NK-92 treated with Interleukin-12 subunit alpha and Interleukin-12 subunit beta, amount 100 ng/mL, for 24 hours (cell line): ENCODE results near the gene ATP11B.
"Not testable (repeated sequence)": the region's sequence is repeated elsewhere in the genome, so short reads cannot be mapped to it uniquely, and the experiment has no call there.

Experiments
- DNase-seq: peaks from one replicate; lab custom pipeline; 2025; lab: John Stamatoyannopoulos, UW

Gene ATP11B

DNA sequence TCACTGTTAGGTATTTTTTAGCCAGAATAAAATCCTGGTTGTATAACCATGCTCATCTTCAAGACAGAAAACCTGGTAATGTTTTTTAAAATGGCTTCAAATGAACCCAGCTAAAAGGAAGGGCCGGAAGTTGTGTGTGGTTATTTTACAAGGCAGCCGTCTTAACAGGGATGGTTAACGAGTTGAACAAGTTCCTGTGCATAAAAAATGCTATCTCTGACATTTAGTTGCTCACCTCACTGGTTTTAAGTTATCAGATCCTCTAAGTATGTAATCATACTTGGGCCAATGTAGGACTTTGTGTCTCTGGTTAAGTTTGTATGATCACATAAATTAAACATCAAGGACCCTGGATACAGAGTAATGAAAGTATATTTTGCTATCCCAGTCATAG is 2.1 kb downstream of the ATP11B start:
- DNase-seq, result peak; percentile 10

DNA sequence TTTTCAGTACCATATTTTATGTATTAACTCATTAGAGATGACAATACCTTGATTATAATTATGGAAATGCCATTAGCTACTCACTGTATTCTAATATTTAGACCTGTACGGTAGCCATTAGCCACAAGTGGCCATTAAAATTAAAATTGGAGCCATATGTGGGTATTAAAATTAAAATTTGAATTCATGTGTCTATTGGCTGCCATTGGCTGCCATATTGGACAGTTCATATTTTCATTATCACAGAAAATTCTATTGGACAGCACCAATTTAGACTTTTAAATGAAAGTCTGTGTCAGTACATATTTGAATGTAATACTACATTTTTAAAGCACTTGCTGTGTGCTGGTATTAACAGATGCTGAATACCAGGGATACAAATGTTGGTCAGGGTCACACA is 3.0 kb downstream of the ATP11B start:
- DNase-seq, result no peak

DNA sequence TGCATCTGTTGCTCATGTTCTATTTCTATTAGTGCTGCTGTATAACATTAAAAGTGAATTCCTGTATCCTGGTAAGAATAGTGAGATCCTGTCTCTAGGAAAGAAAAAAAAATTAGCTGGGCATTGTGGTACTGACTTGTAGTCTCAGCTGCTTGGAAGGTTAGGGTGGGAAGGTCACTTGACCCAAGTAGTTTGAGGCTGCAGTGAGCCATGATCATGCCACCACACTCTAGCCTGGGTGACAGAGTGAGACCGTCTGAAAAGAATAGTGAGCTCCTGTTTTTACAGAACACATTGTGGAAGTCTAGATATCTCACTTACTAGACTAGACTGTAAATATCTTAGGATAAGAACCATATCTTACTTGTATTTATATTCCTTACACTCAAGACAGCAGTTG is 4.6 kb downstream of the ATP11B start:
- DNase-seq, result no peak

DNA sequence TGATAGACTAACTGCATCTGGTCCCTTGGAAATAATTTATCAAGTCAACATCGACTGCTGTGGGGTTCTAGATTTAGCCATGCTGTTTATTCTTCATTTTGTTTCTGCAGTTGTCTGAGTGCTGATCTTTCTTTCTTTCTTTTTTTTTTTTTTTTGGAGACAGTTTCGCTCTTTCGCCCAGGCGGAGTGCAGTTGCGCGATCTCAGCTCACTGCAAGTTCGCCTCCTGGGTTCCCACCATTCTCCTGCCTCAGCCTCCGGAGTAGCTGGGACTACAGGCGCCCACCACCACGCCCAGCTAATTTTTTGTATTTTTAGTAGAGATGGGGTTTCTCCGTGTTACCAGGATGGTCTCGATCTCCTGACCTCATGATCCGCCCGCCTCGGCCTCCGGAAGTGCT is 5.8 kb downstream of the ATP11B start:
- not testable (repeated sequence) for DNase-seq

DNA sequence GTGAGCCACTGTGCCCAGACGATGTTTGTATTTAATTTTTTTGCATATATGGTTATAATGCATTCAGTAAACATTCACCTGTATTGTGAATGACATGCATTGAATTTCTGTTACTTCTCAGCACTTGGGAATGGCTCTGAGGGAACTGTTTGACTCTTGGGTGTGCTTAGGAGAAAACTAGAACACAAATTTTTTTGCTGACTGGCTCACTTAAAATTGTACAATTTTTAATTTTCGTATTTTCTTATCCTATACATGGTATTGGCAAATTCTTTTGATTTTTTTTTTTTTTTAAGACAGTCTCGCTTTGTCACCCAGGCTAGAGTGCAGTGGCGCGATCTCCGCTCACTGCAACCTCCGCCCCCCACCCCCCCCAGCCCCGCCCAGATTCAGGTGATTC is 7.2 kb downstream of the ATP11B start:
- no peak for DNase-seq

DNA sequence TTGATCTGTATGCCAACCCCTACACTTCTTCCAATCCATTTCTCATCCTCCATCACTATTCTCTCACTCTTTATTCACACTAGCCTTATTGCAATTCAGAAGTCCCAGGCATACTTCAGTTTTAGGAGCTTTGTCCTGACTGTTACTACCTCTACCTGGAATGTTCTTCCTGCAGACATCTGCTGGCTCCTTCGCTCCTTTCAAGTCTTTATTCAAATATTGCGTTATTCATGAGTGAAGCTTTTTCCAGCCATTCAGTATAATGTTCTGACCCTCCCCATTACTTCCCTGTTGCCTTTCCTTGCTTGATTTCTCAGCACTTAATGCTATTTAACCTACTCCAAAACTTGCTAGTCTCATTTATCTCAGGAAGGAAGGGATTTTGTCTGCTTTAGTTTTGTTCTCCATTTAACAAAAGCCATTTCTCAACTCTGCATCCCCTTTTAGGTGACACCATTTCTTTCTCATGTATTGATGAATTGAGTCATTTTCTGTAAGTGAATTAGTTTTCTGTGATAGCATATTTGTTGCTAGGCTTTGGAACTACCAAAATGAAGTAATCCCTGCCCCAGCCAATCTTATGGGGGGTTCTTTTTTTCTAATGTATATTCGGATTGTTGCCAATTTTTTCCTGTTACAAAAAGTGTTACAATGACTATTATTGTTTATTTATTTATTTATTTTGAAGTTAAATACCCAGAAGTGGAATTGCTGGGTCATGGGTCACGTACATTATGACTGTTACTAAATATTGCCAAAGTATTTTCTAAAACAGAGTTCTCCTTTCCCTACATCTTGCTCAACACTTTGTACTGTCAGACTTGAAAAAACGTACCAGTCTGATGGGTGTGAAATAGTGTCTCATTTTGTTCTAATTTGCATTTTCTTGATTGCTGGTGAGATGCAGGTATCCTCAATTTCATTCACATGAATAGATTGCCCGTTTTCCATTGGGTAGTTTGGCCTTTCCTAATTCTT is 9.4 kb downstream of the ATP11B start:
- DNase-seq, result no peak

DNA sequence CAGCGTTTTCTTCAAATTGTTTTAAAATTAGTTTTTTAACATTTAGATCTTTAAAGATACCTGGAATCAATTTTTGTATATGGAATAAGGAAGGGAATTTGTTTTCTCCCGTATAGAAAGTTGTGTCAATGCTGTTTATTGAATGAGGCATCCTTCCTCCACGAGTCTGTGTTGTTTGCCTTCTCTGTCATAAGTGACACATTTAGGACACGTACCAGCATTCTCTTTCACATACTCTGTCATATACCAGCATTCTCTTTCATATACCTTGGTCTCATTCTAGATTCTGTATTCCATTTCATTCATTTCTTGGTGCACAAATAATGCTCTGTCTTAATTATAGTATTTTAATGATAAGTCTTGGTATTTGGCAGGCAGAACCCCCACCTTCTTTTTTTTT is 10.3 kb downstream of the ATP11B start:
- no peak for DNase-seq

DNA sequence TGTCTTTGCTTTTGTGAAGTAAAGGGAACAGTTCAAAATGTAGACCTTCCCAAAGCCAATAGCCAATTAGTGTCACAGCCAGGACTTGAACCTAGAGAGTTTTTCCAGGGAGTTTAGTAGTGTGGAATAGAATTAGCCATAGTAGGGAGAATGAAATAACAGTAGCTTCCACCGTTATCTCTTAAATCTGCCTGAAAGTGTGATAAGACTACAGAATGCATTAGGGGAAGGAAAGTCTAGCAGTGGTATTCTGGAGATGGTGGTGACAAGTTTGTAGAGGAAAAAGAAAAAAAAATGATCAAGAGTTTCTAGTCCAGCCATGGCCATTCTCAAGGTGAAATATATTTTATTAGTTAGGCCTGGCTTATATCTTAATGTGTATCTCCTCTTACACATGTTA is 13.8 kb downstream of the ATP11B start:
- DNase-seq, result no peak

DNA sequence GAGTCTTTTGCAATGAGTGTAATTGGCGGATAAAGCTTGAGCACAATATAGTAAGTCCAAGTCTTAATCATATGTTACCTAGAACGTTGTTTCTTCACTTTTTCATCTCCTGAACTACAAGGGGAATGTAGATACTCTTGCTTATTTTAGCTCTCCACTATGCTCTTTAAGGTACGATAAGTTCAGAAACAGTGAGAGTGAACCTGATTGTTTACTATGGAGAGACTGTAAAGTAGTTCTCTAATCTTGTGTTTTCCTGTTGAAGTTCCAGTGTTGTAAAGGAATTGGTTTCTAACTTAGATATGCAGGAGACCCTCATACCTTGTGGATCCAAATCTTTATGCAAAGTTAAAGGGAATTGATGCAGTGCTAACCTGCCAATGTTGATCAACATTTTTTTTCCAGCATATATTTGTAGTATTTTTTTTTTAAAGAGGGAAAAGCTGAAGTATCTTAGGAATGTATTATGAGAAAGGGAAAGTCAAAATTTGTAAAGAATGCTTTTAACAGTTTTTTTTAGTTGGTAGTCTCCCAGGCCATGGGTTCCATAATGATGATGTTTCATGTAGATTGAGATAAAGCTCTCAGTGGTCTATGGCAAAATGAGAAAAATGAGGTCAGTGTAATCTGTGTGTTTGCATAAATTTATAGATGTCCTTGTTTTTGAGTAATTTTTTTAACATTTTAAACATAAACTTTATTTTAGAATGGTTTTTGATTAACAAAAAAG is 14.9 kb downstream of the ATP11B start:
- no peak for DNase-seq

DNA sequence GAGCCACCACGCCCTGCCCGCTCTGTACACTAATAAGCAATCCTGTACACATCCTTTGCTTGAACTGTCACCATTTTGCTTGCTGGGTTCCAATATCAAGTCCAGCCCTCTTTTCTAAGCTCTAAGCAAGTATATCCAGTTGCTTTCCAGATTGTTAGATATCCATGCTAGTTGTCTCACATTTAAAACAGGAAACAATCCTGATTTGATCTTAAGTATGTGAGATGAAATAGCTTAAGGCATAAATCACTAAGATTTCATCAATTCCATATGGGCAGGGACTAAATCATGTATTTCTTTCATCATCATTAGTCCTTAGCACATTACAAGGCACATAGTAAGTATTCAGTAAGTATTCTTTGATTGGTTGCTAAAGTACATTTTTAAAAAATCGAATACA is 16.2 kb downstream of the ATP11B start:
- DNase-seq, result no peak

DNA sequence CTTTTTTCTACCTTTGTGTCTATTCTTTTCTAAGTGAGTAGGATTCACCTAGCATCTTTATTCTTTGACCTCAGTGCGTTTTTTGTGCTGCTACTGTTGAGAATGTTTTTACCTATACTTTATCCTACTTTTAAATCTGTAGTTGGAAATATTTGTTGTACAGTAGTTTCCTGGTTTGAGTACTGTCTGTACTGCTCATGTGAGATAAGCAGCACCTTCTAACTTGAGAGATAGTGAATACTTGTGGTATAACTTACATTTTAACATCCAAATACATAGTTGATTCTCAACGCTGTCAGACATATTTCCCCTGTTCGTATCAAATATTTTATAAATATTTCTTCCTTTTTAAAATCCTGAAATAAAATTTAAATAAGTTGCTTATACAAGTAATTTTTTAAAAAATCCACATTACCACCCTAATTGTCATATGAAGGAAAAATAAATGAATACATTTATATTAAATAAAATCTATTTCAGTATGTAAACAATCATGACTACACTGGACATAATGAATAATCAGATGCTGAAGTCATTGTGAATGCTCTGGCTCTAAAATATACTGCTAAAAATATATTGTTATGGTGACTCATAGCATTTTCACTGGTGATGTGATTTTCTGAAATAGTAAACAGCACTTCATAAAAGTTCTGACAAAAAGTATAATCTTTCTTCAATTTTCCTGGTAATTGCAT is 17.4 kb downstream of the ATP11B start:
- DNase-seq, result no peak

DNA sequence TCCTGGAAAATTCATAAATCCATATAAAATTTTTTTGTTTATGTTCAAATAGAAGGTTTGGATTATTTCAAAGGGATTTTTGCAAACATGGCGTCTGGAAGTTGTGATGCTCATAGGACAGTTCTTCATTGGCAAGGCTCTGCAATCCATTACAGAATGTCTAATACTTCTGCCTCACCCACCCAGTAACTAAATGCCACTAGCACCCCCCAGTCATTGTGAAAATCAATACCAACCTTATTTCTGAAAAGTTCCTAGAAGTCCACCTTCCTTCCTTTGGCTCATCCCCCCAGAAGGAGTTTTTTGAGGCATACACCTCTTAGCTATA is 17.9 kb downstream of the ATP11B start:
- DNase-seq, result no peak

DNA sequence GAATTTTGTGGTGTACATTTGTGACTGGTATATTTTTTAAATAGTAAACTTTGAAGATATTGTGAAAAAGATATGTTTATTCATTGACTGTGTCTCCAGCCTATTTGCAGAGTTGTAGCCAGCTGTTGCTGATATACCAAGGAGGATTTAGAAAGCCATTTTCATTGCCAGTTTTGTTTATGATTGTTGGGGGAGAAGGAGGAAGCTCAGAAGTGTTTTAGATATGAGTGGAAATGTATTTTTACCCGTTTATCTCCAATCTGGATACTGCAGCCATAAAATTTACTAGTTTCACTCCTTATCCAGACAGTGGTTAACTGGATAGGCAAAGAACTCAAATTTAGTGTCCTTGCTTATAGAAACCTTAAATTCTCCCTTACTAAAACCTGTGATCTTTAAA is 18.8 kb downstream of the ATP11B start:
- no peak for DNase-seq

DNA sequence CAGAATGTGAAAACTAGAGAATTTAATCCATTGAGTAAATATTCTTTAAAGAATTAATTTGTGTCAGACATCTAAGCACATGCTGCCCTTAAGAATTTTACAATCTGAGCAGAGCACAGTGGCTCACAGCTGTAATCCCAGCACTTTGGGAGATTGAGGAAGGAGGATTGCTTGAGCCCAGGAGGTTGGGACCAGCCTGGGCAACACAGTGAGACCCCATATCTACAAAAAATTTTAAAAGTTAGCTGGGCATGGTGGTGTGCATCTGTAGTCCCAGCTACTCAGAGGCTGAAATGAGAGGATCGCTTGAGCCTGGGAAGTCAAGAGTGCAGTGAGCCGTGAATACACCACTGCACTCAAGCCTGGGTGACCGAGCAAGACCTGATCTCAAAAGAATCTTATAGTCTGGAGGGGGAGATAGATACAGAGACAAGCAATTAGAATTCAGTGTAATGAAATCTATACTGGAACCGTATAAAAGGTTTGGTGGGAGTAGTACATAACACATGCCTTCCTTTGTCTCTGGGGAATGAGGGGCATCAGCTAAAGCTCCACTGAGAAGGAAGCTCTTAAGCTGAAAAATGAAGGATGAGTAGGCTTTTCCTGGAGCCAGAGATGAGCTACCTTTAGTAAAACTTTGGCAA is 21.2 kb downstream of the ATP11B start:
- no peak for DNase-seq

DNA sequence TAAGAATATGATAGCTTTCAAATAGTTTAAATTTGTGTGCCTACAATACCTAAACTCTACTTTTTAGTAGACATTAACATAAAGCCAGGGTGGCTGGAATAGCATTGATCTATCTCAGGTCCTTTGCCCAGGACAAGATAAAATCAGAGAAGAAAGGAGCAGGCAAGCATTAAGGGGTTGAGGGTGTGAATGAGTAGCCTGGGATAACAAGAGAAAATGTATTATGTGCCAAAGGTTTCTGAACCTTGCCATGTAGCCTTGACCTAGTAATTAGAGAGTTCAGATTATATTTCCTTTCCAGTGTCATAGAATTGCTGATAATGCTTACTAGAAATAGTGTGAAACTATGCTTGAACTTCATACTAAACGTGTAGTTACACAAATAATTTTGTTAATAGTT is 22.9 kb downstream of the ATP11B start:
- DNase-seq, result no peak

DNA sequence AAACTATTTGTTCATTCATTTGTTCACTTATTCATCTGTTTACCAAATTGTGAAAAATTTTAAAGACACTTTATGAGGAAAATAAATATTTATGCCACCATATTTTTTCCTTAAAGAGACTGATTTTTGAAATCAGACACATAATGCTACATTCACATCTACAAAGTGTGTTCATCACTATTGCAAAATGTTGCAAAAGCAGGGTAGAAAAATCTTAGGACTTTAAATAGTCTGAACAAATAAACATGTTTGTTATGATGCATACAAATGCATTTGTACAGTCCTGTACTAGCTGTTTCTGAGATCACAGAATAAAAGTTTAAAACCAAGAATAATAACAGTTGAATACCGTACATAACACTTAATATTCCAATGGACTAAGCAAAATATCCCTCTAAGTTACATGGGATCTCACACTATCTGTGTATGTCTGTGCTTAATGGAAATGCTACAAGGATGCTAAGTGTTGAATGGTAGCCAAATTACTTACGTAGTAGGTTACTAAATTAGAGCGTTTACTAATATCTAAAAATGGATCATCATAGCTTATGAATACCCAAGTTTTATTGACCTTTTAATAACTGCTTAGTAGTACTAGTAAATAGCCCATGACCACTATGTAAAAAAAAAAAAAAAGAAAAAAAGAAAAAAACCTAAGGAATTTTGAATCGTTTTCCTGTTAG is 25.1 kb downstream of the ATP11B start:
- DNase-seq, result no peak

DNA sequence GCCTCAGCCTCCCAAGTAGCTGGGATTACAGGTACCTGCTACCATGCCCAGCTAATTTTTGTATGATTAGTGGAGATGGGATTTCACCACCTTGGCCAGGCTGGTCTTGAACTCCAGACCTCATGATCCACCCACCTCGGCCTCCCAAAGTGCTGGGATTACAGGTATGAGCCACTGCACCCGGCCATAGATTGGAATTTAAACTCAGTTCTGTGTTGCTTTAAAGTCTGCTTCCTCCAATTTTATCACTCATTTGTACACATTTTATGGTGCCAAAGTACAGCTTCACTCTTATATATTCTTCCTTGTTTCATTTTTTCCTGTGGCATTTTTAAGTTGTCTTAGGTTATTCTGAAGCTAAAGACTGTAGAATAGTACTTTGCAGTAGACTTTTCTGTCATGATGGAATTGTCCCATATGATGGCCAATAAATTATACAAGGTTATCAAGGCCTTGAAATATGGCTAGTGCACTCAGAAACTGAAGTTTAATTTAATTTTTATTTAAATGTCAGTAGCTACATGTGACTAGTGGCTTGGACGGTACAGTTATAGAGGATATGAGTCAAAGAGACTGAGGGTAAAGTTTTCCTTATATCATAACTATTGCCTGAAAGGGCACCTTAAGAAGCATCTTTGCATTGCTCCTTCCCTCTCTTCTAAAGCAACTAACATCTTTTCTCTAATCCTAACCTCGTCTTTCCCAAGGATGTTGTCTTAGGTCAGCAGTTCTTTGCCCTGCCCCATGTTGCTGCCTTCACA is 28.1 kb downstream of the ATP11B start:
- DNase-seq, result no peak

DNA sequence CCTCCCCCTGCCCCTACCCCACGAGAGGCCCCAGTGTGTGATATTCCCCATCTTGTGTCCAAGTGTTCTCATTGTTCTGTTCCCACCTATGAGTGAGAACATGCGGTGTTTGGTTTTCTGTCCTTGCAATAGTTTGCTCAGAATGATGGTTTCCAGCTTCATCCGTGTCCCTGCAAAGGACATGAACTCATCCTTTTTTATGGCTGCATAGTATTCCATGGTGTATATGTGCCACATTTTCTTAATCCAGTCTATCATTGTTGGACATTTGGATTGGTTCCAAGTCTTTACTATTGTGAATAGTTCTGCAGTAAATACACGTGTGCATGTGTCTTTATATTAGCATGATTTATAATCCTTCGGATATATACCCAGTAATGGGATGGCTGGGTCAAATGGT is 29.0 kb downstream of the ATP11B start:
- not testable (repeated sequence) for DNase-seq

DNA sequence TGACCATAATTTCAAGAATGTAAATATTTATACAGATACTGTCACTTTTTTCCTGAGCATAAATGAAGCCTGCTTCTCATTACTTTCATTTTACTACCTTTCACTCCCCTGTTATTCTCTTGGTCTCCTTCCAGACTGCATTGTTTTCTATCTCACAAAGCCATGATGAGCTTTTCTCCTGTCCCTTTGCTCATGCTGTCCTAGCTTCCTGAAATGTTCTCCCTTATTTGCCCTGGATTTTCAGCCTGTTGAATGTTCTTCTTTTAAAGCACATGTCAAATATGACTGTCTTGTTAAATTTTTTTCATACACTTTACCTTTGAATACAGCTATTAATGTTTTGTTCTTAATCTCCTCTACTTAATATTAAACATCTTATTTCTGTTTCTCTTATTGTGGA is 31.7 kb downstream of the ATP11B start:
- no peak for DNase-seq

DNA sequence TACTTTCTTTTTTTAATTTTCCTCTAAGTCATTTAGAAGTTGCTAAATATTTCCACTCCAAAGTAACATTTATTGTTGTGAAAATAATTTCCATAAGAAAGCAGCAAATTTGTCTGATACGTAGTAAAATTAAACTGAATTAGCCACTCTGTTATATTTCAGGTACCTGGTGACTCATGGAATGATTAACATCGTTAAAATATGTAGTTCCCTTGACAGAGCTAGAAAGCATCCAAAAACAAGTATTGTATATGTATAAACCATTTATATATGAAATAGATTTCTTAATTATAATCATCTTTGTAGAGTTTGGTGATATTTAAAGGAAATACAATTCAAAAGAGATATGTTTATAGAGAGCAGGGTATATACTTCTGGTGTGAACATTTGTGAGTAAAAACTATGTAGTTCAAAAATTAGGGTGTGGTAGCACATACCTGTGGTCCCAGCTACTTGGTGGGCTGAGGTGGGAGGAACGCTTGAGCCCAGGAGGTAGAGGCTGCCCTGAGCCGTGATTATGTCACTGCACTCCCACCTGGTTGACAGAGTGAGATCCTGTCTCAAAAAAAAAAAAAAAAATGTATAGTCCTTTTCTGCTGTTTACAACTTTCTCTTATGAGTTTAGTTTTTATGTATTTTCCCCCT is 36.6 kb downstream of the ATP11B start:
- no peak for DNase-seq
